ENCODE results near the gene MYOM1. TPM values are rescaled to one million over a fixed set of nuclear protein-coding genes. Genes with fewer than 3 reads are reported as not detected.

Gene MYOM1
- total RNA-seq, 1 donor from 2014 or later, result 0.46 TPM

GRCh38 chr18:3085612-3086011 is 134.2 kb downstream of the MYOM1 start:
- H3K4me3 Mint-ChIP-seq (ENCODE audit: unreplicated experiment), result no peak overlapping the region
- H3K9me3 Mint-ChIP-seq (ENCODE audit: unreplicated experiment), result no peaks in the 10 kb centered on the region
- TF ChIP-seq CTCF (IDR thresholded peaks at IDR 0.05), result no peak
- H3K27ac Mint-ChIP-seq (ENCODE audit: unreplicated experiment), result no peak overlapping the region
- H3K4me1 Mint-ChIP-seq (ENCODE audit: unreplicated experiment), result peaks cover 22% of the 10 kb centered on the region
- DNase-seq (ENCODE audit: extremely low spot score, unreplicated experiment), result no peak
- no peaks in the 10 kb centered on the region for H3K27me3 Mint-ChIP-seq (ENCODE audit: unreplicated experiment)
- H3K36me3 Mint-ChIP-seq (ENCODE audit: unreplicated experiment), result no peaks in the 10 kb centered on the region

GRCh38 chr18:3084206-3084605 is 135.6 kb downstream of the MYOM1 start:
- no peaks in the 10 kb centered on the region for H3K9me3 Mint-ChIP-seq (ENCODE audit: unreplicated experiment)
- no peak overlapping the region for H3K27ac Mint-ChIP-seq (ENCODE audit: unreplicated experiment)
- H3K4me1 Mint-ChIP-seq (ENCODE audit: unreplicated experiment), result peaks cover 22% of the 10 kb centered on the region

GRCh38 chr18:3083766-3084165 is 136.0 kb downstream of the MYOM1 start:
- TF ChIP-seq CTCF (IDR thresholded peaks at IDR 0.05), result no peak
- Mint-ChIP-seq H3K9me3 (ENCODE audit: unreplicated experiment) (no peaks in the 10 kb centered on the region), H3K4me1 (ENCODE audit: unreplicated experiment) (peaks cover 22% of the 10 kb centered on the region), H3K4me3 (ENCODE audit: unreplicated experiment) (no peak overlapping the region), H3K27ac (ENCODE audit: unreplicated experiment) (no peak overlapping the region), H3K36me3 (ENCODE audit: unreplicated experiment) (no peaks in the 10 kb centered on the region), H3K27me3 (ENCODE audit: unreplicated experiment) (no peaks in the 10 kb centered on the region)
- no peak for DNase-seq (ENCODE audit: extremely low spot score, unreplicated experiment)

More at GRCh38 chr18:3084206-3084605, 135.6 kb downstream of the MYOM1 start:
- H3K27me3 Mint-ChIP-seq (ENCODE audit: unreplicated experiment), result no peaks in the 10 kb centered on the region
- TF ChIP-seq CTCF (IDR thresholded peaks at IDR 0.05), result no peak
- no peak for DNase-seq (ENCODE audit: extremely low spot score, unreplicated experiment)
- H3K4me3 Mint-ChIP-seq (ENCODE audit: unreplicated experiment), result no peak overlapping the region
- no peaks in the 10 kb centered on the region for H3K36me3 Mint-ChIP-seq (ENCODE audit: unreplicated experiment)

- no peaks in the 10 kb centered on the region for H3K9me3 Mint-ChIP-seq (ENCODE audit: unreplicated experiment)
- H3K4me1 Mint-ChIP-seq (ENCODE audit: unreplicated experiment), result peaks cover 22% of the 10 kb centered on the region
- DNase-seq (ENCODE audit: extremely low spot score, unreplicated experiment), result no peak
- H3K27ac Mint-ChIP-seq (ENCODE audit: unreplicated experiment), result no peak overlapping the region
- no peaks in the 10 kb centered on the region for H3K36me3 Mint-ChIP-seq (ENCODE audit: unreplicated experiment)
- H3K27me3 Mint-ChIP-seq (ENCODE audit: unreplicated experiment), result no peaks in the 10 kb centered on the region
- H3K4me3 Mint-ChIP-seq (ENCODE audit: unreplicated experiment), result no peak overlapping the region
- TF ChIP-seq CTCF (IDR thresholded peaks at IDR 0.05), result no peak
Observed at GRCh38 chr18:3081584-3081991, 138.2 kb downstream of the MYOM1 start.

- Mint-ChIP-seq H3K27ac (ENCODE audit: unreplicated experiment) (no peak overlapping the region), H3K4me1 (ENCODE audit: unreplicated experiment) (peaks cover 28% of the 10 kb centered on the region), H3K9me3 (ENCODE audit: unreplicated experiment) (no peaks in the 10 kb centered on the region)
Observed at GRCh38 chr18:3079653-3080052, 140.1 kb downstream of the MYOM1 start.

More at GRCh38 chr18:3079653-3080052, 140.1 kb downstream of the MYOM1 start:
- Mint-ChIP-seq H3K36me3 (ENCODE audit: unreplicated experiment) (no peaks in the 10 kb centered on the region), H3K4me3 (ENCODE audit: unreplicated experiment) (no peak overlapping the region), H3K27me3 (ENCODE audit: unreplicated experiment) (no peaks in the 10 kb centered on the region)
- DNase-seq (ENCODE audit: extremely low spot score, unreplicated experiment), result no peak
- TF ChIP-seq CTCF (IDR thresholded peaks at IDR 0.05), result no peak

All from osteocyte (in vitro differentiated cells).